Superior temporal gyrus (tissue), 1 donor: ENCODE measurements around the gene TOR1AIP2.

Experiments
- DNase-seq: peaks from one replicate; pipeline ENCODE4 v3.0.0-alpha.2; 2016; ENCODE audit errors: extremely low spot score

Gene TOR1AIP2

DNA sequence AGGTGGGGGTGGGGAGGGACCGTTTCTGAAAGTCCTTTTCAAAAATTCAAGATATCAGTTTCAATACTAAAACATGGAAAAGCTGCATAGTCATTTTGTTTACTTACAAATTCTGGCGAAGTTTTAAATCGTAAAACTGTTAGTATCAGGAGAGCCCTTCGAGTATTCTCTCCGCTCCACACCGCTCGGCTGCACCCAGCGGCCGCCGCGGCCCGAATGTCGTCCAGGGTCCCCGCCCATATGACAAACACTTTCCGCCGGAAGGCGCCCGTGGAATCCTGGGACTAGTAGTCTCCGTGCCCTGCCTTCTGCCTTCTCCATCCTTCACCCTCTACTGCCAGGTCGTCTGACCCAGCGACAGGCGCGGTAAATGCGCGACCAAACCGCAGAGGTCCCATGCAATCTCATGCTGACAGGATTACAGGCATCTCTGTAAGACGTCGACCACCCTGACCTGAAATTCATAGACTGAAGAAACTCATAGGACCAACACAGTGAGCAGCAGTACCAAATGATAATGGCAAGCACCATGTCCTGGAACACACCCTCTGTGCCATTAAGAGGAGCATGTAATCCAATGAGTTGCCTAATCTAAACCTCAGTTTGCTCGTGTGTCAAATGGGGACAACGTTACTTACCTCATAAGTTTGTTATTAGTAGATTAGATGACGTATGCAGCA is at the start of gene TOR1AIP2:
Gene TOR1AIP2, minus strand, starts transcription at position 218 of the 680 bp plus-strand sequence. CDS start 25,138 bp downstream, outside the sequence.
- DNase-seq, result peak; percentile 98

GRCh38 chr1:179926850-179927205 is 49.2 kb upstream of the TOR1AIP2 start:
- no peak for DNase-seq

GRCh38 chr1:179925922-179926849 is 48.6 kb upstream of the TOR1AIP2 start:
- DNase-seq, result no peak

DNA sequence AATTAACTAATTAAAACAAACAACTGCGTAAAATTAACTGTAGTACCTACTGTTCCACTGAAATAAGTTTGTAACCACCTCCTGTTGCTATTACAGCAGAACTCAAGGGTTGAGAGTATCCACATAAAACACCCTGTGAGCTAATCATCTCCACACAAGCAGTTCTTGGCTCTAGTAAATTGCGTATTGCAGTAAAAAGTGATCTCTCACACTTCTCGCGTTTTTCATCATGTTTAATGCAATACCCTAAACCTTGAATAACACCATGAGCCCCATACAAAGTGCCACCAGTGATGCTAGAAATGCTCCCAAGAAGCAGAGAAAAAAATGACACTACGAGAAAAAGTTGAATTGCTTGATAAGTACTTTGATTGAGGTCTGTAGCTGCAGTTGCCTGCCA is 47.7 kb upstream of the TOR1AIP2 start:
- DNase-seq, result no peak

DNA sequence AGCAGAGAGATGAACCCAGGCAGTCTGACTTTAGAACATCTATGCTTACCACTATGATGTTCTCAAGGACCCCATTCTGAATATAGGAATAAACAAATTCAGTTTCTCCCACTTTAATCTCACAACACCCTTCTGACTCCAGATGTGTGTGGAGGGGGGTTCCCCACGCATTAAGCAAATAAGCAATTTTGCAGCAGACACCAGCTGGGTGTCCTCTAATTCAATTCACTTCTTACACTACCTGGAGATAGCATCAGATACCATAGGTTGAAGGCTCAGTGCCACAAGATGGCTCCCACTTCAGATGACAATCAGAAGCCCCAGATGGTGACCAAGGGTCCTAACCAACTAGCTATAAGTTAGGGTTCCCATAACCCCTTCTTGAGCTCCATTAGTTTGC is 46.7 kb upstream of the TOR1AIP2 start:
- DNase-seq, result no peak

DNA sequence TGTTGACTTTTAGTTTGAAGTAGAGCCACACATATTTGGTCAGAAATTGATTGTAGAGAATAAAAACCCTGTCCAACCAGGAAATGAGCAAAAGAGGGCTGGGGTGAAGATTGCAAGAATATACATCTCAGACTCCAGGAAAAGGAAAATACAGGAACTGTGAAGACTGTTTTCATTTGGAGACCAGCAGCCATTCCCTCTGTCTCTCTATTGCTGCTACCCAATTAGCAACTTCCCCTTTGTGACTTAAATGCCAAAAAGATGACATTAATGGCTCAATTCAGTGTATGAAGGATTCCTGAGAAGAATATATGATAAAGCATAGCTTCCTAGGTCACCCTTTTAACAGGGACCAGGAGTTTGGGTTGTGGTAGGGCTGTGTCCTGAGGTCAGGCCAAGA is 45.4 kb upstream of the TOR1AIP2 start:
- DNase-seq, result no peak

- DNase-seq, result no peak
Measured at GRCh38 chr1:179921981-179922872, 44.6 kb upstream of the TOR1AIP2 start.

DNA sequence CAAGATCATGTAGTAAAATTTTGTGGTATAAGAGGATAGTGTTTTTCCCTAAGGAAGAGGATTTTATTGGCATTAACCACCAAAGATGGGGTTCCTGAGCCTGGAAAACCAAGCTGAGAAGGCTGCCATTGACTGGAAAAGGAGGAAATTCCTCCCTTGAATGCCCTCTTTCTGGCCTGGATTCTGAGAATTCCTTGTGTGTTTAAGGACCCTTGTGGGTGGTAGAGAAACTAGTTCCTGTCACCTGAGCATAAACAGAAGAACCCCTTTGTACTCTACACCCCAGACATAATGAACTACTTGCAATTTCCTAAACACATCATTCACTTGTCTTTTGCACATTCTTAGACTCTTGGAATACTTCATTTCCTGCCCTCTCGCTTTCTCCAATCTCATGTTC is 43.9 kb upstream of the TOR1AIP2 start:
- no peak for DNase-seq

DNA sequence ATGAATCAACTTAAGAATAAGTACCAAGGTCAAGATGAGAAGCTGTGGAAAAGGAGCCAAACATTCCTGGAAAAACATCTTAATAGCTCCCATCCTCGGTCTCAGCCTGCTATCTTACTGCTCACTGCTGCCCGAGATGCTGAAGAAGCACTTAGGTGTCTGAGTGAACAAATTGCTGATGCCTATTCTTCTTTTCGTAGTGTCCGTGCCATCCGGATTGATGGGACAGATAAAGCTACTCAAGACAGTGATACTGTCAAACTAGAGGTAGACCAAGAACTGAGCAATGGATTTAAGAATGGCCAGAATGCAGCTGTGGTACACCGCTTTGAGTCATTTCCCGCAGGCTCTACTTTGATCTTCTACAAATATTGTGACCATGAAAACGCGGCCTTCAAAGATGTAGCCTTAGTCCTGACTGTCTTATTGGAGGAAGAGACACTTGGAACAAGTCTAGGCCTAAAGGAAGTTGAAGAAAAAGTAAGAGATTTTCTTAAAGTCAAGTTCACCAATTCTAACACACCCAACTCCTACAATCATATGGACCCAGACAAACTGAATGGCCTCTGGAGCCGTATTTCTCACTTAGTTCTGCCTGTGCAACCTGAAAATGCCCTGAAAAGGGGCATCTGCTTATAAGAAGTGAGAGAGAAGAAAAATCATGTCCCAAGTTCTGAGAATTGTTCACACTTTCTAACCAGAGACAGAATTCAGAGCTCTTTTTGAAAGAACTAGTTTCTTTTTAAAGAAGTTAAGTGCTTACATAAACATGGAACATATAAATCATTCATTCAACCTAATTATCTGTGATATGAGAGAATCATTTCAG is 40.2 kb upstream of the TOR1AIP2 start:
- no peak for DNase-seq

GRCh38 chr1:179911812-179912211 is 34.2 kb upstream of the TOR1AIP2 start:
- no peak for DNase-seq

DNA sequence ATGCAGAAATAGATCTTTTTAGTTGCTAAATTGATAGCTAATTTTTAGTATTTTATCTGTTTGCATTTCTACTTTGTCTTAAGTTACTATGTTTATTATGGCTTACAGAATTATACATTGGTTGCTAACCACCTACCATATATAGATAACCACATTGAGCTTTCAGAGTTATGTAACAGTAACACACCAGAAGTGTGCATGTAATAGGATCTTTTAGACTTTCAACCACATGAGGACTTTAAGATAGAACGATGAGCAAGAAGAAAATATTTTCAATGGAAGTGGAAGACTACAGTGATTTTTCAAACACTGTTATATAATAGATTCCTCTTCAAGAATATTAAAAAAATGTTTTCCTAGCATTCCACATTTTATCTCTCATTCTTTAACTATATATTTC is 33.3 kb upstream of the TOR1AIP2 start:
- peak; percentile 27 for DNase-seq

DNA sequence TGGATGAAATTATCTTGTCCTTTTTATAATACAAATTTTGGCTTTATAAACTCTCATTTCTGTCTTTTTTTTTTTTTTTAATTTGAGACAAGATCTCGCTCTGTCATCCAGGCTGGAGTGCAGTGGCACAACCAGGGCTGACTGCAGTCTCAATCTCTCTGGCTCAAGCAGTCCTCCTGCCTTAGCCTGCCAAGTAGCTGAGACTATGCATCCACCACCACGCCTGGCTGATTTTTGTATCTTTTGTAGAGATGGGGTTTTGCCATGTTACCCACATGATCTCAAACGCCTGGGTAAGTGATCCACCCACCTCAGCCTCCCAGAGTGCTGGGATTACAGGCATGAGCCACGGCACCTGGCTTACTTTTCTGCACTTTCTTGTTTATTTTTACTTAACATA is 12.0 kb upstream of the TOR1AIP2 start:
- DNase-seq, result no peak

DNA sequence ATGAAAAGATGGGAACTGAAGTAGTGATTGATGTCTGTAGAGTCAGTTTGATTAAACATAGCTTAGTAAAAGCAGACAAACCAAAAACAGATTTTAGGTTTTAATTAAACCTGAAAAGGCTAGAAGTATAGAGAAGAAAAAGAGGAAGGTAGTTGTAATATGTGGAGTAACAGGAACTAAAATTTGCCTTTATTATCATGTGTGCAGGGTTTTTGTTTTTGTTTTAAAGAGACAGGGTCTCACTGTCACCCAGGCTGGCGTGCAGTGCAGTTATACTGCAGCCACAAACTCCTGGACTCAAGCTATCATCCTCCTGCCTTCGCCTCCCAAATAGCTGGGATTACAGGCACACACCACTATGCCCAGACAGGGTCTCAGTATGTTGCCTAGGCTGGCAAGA is 10.5 kb upstream of the TOR1AIP2 start:
- DNase-seq, result no peak

DNA sequence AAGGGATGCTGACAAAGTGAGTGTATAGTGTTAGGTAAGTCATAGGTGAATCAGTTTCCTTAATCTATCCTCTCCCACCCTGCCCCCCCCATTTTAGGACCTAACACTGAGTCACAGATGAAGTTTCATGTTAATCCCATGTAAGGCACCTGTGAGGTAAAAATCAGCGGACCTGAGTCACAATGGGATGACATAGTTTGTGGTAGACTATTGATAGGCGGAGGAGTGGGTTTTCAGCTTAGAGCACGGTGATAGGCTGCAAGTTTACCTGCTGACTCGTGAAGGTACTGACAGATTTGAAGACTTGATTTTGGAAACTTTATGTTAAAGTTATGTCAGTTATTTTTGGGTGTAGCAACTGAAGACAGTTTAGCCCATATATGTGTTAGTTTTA is 6.1 kb upstream of the TOR1AIP2 start:
- DNase-seq, result no peak

DNA sequence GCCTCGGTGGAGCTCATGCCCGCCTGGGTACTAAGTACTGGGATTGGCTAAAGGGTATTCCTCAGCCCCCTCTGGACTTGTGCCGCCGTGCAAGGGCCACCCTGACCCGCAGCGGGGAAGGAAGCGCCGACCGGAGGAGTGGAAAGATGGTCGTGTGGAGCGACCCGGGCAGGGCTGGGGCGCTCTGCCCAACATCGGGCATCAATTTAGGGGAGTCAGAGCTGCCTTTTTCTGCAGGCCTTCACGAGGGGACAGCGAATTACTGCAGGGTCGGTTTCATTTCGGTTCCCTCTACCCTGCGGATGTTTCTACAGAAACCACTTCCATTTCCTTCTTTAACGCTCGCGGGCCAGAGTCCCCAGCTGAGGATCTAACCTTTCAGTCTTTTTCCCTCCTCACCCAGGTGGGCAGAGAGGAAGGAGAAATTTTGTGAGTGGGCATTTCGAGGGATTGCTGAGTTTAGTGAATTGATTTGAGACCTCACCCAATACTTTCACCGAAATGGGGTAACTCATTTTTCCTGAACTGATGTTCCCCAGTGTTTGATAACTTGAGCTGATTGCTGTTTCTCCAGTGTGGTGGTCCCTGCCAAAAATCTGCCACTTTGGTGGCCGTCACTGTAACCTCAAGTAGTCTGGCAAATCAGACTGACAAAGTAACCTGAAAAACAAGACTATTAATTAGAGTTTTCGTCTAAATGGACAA is 5.6 kb upstream of the TOR1AIP2 start:
- DNase-seq, result no peak

DNA sequence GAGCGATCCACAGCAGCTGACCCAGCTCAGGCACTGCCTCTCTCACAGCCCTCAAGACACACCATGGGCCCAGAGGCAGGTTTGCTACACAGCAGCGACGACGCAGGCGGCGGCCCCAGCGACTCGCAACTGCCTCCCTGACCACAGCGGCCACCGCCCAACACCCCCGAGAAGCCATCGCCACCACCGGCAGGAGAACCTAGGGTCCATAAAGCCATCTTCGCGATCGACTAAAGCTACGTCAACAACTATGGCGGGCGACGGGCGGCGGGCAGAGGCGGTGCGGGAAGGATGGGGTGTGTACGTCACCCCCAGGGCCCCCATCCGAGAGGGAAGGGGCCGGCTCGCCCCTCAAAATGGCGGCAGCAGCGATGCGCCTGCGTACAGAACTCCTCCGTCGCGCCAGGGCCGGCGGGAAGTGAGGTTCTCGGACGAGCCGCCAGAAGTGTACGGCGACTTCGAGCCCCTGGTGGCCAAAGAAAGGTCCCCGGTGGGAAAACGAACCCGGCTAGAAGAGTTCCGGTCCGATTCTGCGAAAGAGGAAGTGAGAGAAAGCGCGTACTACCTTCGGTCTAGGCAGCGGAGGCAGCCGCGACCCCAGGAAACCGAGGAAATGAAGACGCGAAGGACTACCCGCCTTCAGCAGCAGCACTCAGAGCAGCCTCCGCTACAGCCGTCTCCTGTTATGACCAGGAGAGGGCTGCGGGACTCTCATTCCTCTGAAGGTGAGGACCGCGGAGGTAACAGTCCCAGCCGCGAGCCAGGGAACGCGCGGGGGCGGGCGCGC is 4.8 kb upstream of the TOR1AIP2 start, which contains the start of gene TOR1AIP1:
Gene TOR1AIP1, plus strand, starts transcription at position 33 of the 787 bp plus-strand sequence. Its CDS starts 218 bp downstream, at position 251.
- peak; percentile 98 for DNase-seq

GRCh38 chr1:179881642-179882252 is 4.1 kb upstream of the TOR1AIP2 start:
- peak; percentile 93 for DNase-seq

- DNase-seq, result no peak
Measured at GRCh38 chr1:179879797-179880196, 2.2 kb upstream of the TOR1AIP2 start.

- DNase-seq, result no peak
Measured at GRCh38 chr1:179876300-179876715, 1.3 kb downstream of the TOR1AIP2 start.
